Effector CD8-positive, alpha-beta T cell (primary cell): ENCODE data around the gene BRF1.

ENCODE experiments used
- DNase-seq: peaks from one replicate; lab custom pipeline; 2025; lab: John Stamatoyannopoulos, UW

The BRF1 gene

DNA sequence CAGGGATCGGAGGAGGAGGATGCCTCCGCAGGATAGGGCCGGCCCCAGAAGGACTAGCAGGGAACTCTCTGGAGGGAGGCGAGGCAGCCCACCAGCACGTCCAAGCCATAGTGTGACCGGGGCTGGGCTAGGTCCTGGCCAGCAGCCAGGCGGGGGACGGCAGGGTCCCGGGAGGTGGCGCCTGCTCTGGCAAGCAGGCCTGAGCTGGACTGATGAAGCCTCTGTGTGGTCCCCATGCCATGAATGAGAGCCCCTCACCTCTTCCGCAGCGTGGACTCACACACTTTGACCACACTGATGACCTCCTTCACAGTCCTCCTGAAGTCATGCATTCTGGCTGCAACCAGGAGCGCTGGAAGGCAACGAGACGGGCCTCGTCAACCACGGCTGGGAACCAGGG, 72.2 kb downstream of the BRF1 start:
- no peak for DNase-seq

DNA sequence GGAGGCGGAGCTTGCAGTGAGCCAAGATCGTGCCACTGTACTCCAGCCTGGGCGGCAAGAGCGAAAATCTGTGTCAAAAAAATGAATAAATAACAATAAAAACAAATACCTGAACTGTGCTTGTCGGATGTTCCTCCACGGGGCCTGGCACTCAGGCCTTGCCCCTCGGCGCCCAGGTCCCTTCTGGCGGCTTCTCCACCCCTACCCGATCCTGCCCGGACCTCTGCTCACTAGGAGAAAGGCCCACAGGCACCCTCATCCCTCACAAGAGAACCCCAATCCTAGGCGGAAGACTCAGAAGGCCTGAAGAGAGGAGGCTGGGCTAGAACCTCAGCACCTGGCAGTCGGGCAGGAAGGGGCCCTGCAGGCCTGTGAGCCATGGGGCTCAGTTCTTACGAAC, 73.5 kb downstream of the BRF1 start:
- DNase-seq, result no peak

DNA sequence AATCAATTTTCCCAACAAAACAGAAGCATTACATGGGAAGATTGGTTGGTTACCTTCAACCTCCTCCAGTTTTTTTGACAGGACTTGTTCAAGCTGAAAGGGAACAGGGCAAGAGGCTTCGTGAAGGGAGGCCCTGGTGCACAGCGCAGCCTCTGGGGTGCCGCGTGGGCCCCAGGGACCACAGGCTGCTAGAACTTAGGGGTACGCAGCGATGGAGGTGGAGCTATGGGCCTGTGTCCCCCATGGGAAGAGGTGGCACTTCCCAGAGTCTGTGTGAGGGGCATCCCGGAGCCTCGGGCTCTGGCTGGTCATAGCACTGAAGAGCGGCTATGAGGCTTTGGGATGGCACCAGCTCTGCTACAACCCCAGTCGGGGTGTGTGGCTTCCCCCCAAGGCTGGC, 74.6 kb downstream of the BRF1 start:
- DNase-seq, result no peak

DNA sequence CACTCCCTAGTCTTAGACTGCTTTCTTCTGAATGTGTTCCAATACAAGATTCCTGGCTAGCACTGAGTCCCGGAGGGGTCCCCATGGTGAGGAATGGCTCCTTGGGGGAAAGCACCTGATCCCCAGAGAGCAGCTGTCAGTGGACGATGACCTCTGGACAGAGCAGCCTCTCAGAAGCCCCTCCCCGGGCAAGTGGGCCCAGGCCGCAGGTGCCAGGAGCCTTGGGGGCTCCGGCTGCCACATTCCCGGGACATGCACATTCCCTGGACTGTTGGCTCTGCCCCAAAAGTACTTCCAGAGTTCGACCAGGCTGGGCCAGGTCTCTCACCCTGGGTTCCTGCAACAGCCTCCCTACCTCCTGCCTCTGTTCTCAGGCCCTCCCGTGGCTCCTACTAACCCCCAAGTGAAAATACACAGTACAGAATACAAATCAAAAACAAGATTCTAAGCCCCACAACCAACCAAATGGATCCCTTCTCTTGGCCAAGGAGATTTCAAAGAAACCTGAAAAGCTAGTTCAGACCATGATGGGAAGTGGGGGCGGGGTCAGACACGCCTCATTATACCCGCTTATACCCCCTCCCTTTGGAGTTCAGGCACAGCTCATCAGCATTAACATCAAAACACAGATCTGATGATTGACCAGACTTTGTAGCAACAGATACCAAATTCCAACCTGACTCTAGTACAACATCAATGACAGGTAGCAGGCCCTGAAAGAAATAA, 75.8 kb downstream of the BRF1 start:
- DNase-seq, result no peak

DNA sequence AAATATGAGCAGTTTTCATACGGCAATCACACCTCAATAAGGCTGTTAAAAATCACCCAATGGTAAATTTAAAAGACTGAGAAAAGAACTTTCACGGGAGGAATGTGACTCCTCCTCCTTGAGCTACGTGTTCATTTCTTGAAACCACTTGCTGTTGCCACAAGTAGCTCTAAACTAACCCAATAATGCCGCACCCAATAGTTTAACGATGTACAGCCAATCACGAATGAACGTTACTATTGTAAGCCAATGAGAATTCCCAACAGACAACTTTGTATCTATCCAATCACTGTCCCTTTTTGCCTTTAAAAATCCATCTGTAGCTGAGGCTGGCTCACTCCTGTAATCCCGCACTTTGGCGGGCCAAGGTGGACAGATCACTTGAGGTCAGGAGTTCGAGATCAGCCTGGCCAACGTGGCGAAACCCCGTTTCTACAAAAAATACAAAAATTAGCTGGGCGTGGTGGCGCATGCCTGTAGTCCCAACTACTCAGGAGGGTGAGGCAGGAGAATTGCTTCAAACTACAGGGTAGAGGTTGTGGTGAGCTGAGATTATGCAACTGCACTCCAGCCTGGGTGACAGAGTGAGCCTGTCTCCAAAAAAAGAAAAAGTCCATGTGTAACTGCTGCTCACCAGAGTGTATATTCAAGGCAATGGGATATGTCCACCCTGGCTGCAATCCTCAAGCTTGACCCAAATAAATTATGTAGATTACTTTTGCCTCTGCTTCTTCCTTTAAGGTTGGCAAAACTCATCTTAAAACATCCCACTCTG, 76.8 kb downstream of the BRF1 start:
- DNase-seq, result no peak

DNA sequence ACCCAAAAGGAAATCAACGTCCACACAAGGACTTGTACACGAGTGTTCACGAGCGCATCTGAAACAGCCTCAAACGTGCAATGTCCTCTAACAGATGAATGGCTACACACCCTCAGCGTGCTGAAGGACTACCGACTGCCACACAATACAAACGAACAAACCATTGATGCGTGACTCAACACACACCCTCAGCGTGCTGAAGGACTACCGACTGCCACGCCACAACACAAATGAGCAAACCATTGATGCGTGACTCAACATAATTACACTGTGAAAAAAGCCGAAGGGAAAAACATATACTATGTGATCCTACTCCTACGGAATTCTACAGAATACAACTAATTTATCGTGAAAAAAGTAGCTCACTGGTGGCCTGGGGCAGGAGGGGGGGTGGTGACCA, 77.5 kb downstream of the BRF1 start:
- DNase-seq, result no peak

DNA sequence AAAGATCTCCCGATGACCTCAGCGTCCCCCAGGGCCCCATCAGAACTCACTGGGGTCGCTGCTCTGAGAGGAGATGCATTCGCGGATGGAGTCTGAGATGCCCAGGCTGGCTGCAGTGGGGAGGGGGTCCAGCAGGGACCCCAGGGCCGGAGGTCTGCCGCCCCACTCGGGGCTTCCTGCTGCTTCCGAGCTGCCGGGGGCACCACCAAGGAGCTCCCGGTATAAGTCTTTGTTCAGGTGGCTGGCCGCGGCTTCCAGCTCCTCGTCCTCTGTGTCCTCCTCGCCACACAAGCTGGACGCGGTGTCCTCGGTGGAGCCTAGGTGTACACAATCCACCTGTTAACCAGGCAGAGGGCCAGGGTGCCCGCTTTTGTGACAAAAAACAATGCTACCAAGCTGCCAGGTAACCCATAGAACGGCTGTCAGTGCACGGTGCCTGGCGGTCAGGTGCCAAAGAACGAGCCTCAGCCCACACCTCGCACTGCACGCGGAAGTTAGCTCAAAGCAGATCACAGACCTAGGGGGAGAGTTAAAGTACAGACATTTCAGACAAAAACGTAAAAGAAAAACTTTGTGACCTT, 79.1 kb downstream of the BRF1 start:
- DNase-seq, result no peak

DNA sequence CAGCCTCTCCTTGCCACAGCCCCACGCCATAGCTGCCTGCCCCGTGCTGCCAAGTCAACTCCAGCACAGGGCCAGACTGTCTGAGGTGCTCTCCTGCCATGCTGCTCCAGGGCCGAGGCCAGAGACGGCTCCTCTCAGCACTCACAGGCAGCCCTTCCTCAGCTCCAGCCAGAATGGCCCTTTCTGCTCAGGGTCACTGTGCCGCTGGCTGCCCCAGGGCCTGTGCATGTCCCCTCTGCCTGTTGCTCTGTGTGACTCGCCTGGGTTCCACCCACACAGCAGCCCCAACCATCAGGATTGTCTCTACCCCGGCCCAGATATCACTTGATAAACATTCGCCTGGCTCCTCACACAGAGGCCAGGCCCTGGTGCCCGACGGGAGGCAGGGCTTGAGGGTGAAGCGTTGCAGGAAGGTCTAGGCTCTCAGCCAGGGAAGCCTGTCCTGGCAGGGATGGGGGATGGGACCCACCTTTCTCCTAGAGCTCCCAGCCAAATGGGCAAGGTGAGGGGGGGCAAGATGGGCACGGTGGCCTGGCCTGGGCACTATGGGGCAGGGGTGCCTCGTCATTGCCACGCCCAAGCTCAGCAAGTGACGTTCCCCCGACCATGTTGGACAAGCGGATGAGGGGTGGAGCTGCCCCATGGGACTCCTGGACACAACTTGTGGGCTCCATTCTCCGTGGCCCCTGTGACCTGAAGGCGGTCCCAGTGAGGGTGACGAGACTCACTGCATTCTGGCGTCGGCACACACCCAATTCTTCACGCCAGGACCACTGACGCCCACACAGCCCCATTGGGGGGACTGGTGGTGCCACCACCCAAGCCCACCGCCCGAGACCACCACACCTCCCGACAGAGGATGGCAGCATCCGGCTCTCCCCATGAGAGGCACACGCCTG, 79.9 kb downstream of the BRF1 start:
- DNase-seq, result no peak

DNA sequence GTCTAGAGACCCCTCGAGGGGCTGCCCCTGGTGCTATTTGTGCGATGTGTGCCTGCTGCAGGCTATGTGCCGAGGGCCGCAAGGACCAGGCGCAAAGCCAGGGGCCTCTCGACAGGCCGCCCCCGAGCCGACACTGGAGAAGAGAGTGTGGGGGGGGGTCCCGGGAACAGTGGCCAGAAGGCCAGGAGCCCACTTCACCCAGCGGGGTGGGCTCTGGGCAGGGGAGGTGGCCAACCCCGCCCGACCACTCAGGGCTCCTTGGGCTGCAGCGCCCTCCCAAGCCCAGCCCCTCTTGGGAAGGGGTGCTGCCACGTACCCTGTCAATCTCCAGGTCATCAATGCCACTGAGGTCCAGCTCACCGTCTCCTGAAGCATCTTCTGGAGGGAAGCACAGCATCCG, 81.0 kb downstream of the BRF1 start:
- DNase-seq, result no peak

DNA sequence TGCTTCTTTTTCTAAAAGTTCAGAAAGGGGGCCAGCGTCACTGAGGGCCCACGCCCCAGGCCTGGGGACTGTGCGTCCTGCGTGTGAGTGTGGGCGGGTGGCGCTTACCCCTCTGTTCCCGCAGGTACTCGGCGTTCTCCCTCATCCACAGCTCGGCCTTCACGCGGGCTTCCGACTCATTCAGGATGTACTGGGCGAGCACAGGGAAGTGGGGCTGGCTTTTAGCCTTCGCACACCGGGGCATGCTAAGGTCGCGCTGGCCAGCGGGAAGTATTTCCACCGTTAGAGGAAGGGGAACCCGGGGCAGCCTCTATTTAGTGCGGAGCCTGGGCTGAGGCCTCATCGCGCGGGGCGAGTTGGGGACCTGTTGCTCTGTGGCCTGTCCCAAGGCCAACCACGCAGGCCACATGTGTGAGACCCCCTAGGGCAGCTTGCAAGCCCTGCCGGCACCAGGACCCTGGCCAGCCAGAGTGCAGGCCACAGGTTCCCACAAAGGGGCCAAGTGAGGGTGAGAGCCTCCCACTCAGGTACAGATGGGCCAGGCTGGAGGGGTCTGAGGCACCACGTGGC, 81.7 kb downstream of the BRF1 start:
- no peak for DNase-seq

DNA sequence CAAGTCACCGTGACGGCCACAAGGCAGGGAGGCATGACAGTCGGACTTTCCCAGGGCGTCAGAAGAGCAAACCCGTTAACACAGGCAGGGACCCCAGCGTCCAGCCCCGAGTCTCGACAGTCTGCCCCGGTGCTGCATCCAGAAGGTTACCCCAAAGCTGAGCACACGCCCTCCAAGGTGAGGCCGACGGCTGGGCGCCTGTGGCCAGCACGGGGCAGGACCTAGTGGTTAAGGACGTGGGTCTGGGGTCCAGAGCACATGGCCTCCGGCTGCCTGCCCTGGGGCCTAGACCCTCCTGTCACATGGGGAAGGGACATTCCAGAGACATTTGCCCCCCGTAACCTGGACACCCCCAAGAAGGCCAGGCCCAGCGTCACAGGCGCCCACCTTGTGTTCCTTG, 82.2 kb downstream of the BRF1 start:
- DNase-seq, result no peak

DNA sequence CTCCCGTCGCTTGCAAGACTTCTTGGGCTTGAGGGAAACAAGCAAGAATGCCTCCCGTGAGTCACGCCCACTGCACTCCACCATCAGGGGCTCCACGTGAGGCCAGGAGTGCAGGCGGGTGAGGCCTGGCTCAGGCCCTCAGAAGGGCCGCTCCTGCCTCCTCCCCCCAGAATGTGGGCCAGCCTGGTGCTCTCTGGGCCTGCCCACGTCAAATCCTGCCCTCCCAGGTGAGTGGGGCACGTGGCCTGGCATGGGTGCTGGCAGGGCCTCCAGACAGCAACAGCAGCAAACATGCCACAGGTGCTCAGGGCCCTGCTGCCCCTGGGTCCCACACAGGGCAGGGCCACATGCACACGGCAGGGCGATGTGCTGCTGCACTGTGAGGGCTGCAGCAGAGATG, 83.0 kb downstream of the BRF1 start:
- no peak for DNase-seq

DNA sequence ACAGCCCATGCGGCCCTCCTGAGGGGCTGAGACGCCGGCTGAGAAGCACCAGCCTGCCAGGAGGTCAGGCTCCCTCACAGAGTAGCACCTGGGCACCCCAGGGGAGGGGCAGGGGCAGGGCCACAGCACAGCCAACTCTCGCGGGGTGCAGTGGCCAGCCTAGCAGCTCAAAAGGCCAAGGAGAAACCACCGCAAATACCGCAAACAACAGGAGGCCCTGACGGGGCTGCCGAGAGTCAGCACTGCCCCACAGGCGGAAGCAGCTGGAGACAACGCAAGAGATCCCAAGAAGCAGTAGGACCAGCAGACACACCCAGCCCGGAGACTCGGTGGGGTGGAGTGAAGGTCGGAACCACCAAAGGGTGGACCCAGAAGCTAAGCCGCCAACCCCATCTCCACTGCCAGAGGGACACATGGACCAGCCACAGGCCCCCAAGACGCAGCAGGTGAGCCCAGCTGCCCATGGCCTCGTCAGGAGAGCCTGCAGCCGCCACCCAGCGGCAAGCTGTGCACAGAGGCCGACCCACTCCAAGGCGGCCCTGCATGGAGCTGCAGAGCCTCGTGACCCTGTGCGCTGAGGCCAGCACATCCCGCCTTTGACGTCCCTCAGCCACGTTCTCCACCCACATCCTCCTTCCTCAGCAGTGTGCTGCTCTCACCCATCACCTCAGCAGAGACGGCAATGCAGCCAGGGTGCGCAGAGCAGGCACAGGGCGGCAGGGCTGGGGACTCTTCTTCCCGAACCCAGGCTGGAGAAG, 84.1 kb downstream of the BRF1 start:
- DNase-seq, result no peak

DNA sequence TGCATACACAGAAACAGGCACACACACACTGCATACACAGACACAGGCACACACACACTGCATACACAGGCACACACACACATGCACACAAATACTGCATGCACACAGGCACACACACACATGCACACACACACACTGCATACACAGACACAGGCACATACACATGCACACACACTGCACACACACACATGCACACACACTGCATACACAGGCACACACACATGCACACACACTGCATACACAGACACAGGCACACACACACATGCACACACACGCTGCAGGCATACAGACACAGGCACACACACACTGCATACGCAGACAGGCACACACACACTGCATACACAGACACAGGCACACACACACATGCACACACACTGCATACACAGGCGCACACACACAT, 85.2 kb downstream of the BRF1 start:
- DNase-seq, result no peak

DNA sequence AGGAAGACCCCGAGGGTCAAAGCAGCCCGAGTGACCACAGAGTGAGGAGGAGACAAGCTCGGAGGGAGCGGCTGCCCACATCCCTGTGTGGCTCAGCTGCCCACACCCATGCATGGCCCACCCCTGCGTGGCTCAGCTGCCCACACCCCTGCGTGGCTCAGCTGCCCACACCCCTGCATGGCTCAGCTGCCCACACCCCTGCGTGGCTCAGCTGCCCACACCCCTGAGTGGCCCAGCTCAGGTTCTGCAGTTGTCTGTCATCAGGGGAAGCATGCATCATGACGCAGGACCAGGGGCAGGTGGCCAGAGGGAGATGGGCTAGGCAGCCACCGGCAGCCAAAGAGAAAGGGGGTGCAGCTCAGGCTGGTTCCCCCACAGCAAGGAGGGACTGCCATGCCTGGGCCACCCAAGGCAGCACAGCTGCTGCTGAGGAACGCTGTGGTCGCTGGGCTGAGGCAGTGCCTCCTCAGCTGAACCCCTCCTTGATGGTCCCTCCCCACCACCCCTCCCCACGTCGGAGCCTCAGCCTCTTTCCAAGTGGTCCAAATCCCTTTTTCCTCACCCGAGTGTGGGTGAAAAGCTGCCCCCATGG, 86.4 kb downstream of the BRF1 start:
- no peak for DNase-seq

DNA sequence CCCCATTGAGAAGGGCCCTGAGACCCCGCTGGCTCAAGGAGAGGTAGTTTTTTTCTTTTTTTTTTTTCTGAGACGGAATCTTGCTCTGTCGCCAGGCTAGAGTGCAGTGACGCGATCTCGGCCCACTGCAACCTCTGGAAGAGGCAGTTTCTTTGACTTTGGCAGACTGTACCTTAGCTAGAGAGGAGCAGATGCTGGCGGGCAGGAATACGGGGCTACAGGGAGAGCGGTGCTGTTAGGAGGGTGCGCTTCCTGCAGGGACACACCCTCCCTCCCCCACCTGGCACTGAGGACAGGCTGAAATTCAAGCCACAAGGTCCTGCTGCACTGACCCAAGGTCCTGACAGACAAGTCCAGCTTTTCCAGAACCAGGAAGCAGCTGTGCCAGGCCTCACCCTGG, 87.4 kb downstream of the BRF1 start:
- no peak for DNase-seq

DNA sequence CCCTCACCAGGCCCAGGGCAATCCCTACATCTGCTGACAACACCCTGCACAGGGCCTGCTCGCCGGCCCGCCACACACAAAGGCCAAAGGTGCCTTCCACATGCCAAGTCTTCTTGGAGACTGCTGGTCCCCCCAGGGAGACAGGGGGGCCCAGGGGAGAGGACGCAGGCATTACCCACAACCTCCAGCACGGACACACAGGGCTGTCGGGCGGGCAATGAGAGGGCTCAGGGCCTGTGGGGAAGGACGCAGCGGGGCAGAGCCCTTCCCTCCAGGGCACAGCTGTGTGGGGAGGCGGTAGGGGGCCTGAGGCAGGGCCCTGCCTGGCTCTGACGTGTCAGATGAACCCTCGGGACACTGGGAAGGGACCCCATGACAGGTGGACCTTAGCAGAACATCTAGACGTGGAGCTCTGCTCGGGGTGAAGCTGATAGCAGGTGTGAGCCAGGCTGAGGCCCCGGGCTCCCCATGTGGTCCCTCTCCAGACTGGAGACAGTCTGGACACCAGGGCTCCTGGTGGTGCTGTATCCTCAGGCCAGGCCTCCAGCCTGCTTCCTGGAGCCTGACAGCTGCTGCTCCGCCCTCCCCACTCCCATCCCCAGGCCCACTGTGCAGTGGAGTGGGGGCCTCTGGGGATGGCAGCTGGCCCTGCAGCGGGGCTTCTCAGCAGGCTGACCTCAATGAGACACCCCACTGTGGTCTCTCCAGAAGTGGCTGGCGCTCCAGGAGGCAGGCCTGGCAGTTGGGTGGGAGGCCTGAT, 88.1 kb downstream of the BRF1 start:
- no peak for DNase-seq

DNA sequence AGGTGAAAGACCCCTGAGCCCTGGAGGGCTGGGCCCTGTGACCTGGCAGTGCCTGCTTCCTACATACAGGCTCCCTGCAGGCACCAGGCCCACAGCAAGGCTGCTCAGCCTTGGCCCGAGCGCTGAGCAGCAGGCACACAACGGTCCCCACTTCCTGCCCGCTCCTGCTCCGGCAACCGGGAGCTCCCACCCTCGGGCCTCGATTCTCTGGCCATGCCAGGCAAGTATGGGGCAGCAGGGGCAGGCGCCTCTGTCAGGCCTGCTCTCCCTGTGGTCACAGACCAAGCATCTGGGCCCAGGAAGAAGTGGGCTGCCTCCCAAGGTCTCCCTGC, 89.1 kb downstream of the BRF1 start:
- no peak for DNase-seq

DNA sequence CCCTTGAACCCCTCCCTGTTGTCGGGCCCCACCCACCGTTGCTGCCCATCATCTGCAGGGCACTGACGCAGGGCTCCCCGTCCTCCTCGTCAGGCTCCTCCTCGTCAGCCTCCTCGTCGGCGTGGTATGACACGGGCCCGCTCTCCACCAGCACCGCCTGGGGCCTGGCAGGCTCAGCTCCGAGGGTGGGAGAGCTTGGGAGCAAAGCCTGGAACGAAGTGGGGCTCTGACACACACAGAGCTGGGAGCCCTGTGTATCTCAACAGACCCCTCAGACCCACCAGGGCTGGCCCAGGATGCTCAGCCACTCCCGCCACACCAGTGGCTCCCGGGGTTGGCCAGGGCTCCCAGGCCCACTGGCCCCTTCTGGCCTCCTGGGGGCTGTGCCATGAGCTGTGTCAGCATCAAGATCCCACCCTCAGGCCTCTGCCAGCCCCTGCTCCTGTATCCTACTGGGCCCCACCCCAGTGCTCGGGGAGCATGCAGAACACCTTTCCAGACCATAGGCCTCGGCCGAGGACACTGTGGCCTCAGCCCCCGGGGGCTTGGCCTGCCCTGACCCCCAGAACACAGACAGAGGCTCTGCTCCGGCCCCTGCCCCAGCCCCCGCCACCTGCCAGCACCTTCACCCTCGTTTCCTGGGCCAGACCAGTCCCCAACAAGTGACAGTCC, 89.6 kb downstream of the BRF1 start:
- DNase-seq, result no peak
